ENCODE data around the gene VTI1A.
"Not testable (repeated sequence)": the region's sequence is repeated elsewhere in the genome, so short reads cannot be mapped to it uniquely, and the experiment has no call there.

The VTI1A gene

DNA sequence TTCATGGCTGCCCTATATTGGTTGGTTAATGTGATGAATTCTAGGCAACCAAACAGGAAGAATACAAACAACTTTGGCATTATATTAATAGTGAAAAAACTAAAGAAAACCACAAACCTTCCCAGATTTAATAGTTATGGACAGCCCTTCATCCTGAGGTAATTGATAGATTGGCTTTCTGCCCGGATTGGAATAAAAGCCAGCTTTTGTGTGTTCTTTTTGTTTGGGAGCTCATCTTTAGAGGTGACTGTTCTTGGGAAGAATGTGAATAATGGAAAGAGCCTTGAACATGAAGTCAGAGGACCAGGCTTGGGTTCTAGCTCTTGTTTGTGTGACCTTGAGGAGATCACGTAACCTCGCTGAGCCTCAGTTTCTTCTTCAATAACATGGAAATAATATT, 92.3 kb downstream of the VTI1A start:
- no peak for DNase-seq (ENCODE audit: low read depth in 1 of 2, low spot score in 1 of 2)

DNA sequence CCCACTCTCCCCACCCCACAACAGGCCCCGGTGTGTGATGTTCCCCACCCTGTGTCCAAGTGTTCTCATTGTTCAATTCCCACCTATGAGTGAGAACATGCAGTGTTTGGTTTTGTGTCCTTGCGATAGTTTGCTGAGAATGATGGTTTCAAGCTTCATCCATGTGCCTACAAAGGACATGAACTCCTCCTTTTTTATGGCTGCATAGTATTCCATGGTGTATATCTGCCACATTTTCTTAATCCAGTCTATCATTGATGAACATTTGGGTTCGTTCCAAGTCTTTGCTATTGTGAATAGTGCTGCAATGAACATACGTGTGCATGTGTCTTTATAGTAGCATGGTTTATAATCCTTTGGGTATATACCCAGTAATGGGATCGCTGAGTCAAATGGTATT, 95.8 kb downstream of the VTI1A start:
- DNase-seq (ENCODE audit: low read depth in 1 of 2, low spot score in 1 of 2), result not testable (repeated sequence)

DNA sequence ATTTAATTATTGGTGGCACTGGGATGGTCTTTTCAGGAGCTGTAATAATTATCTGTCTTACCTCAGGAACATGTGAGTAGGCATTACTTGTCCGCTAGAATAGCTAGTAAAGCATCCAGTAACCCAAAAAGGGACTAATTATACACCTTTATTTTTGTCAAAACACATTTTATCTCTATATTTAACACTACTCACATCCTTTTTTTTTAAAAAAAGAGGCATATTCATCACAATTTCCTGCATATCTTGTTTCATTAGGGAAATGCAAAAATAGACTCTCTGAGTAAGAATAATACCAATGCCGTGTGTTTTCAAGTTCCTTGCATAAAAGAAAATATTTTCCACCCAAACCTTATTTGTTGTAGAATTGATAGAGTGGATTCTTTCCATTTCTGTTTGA, 99.5 kb downstream of the VTI1A start:
- DNase-seq (ENCODE audit: low read depth in 1 of 2, low spot score in 1 of 2), result no peak

DNA sequence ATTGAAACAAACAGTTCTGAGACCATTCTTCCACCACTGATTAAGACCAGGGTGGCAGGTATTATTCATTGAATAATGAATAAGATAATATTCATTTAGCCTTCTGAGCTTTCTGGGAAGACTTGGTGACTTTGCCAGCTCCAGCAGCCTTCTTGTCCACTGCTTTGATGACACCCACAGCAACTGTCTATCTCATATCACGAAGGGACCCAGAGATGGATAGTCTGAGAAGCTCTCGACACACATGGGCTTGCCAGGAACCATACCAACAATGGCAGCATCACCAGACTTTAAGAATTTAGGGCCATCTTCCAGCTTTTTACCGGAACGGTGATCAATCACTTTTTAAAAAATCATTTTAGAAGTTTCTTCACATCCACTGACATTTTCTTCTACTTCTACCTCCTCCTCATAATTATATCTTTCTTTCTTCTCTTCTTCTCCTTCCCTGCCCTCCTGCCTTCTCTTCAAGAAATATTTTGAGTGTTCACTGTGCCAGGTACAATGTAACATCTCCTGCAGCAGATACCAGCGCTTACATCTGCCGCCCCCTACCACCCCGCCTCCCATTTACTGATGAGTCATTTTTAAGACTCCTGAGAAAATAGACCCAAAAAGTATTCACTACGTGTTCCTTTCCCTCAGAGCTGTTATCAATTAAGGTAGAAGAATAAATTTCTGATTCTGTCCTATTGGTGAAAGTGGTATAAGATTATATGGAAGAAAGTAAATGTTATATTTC, 101.7 kb downstream of the VTI1A start:
- no peak for DNase-seq (ENCODE audit: low read depth in 1 of 2, low spot score in 1 of 2)

DNA sequence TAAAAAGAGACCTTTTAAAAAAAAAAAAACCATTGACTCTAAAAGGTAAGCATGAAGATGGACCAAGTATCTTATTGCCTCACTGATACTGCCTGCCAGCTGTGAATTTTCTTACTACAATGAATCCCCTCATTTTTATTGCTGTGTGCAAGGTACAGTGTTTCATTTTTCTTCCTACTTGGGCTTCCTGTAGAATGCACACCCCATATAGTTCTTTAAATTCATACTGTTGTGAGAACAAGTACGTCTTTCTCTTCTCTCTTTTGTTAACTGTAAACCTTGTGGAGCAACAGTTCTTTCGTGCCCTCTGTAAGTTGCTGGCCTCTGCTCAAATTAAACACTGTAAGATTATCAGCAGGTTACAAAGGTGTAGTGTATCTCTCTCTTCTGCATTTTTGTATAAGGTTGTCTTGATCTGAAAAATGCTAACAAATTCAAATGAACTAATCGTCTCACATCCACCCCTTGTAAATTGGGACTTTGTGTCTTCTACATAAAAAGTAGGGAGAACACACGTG, 105.6 kb downstream of the VTI1A start:
- no peak for DNase-seq (ENCODE audit: low read depth in 1 of 2, low spot score in 1 of 2)

DNA sequence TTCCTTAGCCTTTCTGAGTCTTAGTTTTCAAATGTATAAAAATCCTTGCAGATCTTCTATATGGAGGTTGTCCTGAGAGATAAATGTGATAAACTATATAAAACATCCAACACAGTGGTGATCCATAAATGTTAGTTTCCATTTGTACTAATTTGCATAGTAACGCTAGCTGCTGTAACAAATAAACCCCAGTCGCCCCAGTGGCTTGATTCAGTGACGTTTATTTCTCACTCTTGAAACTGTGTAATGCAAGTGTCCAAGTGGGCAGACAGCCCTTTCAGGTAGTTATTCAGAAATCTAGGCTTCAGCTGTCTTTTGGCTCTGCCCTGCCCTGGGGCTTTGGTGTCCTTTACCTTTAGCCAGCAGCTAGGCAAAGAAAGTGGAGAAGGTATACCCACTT, 106.3 kb downstream of the VTI1A start:
- DNase-seq (ENCODE audit: low read depth in 1 of 2, low spot score in 1 of 2), result no peak

DNA sequence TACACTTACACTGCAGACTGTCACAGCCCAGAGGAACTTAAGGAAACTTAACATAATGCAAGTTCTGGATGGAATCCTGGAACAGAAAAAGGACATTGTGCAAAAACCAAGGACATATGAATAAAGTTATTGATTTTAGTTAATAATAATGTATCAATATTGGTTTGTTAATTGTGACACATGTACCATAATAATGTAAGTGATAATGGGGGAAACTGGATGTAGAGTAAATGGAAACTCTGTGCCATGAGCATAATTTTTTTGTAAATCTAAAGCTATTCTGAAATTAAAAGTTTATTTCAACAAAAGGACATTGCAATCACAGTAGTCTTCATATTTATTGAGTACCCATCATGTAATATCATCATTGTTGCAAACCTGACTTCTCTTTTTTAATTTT, 107.2 kb downstream of the VTI1A start:
- DNase-seq (ENCODE audit: low read depth in 1 of 2, low spot score in 1 of 2), result no peak

DNA sequence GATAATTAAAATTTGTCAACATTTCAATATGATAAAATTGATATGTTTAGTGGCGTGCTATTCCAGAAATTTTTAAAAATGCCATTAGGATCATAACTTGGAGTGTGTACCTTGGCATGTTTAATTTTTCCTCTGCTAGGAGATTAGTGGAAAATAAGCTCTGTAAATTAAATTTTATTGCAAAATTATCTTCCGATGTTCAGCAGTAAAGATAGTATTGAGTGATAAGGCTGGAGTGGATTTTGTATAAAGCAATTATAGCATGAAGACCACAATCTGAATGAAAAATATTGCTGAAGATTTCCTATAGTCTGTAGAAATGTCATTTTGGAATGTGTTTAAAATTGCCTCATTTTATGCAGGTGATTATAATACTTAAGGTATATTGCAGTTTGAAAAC, 110.2 kb downstream of the VTI1A start:
- DNase-seq (ENCODE audit: low read depth in 1 of 2, low spot score in 1 of 2), result no peak

DNA sequence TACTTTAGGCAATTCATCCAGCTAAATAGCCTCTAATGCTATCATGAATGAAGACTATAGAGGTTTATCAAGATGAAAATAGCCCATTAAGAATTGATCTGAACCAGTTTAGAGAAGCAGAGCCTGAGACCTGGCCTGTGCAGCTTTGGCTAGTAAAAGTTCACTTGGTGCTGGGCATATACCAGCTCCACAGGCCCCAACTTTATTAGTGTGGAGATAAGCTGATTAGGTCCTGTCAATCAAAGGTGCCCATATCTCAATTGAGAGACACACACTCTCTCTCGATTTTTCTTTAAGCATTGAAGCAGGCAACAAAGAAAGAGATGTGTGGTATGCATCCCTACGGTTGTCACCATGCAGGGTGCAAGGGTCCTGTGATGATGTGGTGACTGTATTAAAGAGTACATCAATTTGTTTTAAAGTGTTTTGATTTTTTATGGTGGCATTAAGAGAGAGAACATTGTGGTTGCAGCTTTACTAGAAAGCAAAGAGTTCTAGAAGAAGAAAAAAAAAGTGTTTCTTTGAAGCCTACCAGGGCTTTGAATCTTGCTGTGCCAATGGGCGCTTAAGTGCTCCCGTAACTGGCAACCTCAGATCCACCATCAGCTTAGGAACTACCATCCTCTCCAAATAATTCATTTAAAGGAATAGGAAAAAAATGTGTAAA, 111.6 kb downstream of the VTI1A start:
- DNase-seq (ENCODE audit: low read depth in 1 of 2, low spot score in 1 of 2), result no peak

DNA sequence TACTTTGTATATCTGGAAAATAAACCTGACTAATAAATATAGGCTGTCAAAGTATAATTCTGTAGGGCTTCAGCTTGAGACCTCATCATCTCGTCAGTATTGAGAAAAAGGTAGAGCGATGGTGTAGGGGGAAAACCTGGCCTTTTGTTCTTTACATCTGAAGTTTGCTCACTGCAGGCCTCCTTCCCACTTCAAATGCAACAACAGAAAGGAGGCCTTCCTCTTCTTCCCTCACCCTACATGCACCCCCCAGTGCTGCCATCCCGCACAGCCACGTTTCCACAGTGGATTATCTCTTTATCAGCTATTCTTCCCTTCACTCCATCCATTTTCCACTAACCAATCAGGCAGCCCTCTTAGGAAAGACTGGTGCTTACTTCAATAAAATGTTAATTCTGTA, 112.3 kb downstream of the VTI1A start:
- DNase-seq (ENCODE audit: low read depth in 1 of 2, low spot score in 1 of 2), result no peak

DNA sequence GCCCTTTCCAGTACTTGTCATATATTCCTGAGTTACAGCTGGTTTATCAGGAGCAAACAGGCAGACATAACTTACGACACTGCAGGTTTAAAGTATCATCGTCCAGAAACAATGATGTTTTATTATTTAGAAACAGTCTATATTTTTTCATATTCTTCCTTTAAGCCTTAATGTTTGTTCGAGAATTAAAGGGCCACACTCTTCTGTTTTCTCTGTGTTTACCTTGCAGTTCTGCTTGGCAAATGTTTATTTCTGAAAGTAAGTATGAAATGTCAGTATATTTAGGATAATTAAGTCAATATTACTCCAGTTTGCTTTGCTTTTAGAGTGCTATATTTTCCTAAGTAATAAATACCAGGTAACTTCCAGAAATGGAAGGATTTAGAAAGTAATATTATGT, 115.1 kb downstream of the VTI1A start:
- no peak for DNase-seq (ENCODE audit: low read depth in 1 of 2, low spot score in 1 of 2)

DNA sequence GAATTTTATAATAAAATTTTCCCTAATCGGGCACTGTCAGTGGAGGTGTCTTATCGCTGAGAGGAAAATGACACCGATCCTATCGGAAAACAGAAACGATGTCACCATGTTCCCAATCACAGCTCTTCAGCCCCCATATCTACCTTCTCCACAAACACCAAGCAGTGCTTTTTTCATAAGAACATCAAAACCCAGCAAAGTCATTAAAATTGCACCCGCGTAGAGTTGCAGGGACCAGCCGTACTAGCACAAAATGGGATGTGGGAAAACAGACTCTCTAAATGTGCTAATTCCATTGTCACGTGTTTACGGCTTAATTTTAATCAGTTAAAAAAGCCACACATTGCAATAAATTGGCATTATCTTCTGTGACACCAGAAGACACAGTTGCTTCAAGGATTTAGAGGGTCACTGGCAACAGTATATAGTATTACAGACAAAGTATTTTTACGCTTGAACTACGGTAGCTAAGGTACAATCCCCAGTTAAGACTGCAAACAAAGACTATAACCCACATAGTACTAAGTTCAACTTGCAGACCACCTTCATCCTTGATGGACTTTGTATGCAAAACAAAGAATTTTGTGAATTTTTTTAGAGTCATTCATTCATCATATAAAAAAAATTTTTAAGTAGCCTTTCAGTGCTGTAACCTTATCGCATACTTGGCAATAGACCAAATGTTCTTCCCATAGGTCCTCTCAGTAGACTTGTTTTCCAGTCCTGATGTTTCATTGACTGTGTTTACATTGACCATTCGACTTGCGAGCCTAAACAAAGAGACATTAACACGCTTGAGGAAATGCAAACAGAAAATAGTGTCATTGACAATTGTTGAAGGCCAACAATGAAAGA, 116.0 kb downstream of the VTI1A start:
- no peak for DNase-seq (ENCODE audit: low read depth in 1 of 2, low spot score in 1 of 2)

DNA sequence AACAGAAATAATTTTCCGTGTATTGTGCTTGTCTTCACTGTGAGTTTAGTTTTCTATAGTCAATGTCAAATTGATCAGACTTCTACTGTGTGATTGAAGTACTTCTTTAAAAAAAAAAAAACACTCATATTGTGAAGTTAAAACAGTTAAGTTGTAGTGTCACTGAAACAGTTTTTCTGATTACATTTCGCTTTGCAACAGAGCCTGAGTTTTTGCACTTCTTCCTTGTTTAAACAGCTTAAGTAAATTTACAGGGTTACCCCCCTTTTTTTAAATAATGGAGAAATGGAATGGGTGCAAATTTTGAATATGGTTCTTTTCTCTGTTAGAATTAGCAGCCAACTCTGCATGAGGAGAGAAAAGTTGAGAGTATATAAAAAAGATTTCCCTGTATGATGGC, 117.3 kb downstream of the VTI1A start:
- DNase-seq (ENCODE audit: low read depth in 1 of 2, low spot score in 1 of 2), result no peak

DNA sequence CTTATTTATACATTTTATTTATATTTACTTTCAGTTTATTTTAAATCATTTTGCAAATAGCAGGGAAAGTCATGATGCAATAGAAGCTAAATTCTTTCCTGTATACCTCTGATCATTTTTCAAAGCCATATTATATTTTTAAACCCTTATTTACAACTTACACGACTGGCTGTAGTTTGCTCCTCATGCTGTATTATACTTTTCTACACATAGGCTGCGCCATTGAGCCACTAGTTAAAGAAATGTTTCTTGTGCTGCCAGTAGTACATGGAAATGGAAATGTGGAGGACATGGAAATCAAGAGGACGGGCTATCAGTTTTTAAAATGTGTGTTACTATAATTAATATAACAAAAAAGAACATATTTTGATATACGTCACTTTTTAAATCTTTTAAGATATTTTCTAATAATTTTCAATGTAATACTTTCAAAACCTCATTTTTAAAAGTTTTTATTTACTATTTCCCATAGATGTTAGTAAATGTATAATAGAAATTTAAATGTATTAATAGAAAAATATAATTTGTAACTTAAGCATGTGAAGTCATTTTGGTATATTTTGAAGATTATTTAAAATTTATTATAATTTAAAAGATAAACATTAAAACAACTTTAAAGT, 118.5 kb downstream of the VTI1A start:
- DNase-seq (ENCODE audit: low read depth in 1 of 2, low spot score in 1 of 2), result no peak

DNA sequence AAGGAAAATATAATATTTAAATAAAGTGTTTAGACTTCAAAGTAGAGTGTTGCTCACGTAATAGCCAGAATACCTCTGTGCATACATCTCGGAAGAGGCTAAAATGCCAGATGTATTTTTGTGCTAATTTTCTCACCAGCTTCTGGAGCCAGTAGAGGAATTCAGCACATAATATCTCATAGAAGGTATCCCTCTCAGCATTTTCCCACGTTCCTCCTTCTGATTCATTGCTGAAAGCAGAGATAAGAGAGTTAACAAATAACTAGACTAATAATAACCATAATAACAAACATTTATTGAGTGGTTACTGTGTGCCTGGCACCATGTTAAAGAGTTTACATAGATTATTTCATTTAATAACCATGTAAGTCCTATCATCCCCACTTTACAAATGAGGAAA, 123.6 kb downstream of the VTI1A start:
- DNase-seq (ENCODE audit: low read depth in 1 of 2, low spot score in 1 of 2), result no peak

DNA sequence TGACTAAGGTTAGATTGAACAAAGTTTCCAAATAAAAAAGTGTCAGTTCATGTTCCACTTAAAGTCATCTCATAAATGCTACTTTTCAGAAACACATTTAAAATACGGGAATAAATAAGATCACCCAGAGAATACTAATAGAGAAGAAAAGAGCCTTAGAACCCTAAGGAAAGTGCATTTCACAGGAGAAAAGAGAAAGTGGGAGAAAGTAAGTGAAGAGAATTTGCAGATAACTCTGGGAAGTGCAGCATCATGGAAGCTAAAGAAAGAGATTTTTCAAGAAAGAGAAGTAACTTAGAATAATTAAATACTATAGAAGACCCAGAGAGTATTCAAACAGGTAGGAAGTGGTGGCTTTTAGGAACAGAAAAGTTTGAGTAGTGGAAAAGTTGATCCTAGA, 132.6 kb downstream of the VTI1A start:
- no peak for DNase-seq (ENCODE audit: low read depth in 1 of 2, low spot score in 1 of 2)

DNA sequence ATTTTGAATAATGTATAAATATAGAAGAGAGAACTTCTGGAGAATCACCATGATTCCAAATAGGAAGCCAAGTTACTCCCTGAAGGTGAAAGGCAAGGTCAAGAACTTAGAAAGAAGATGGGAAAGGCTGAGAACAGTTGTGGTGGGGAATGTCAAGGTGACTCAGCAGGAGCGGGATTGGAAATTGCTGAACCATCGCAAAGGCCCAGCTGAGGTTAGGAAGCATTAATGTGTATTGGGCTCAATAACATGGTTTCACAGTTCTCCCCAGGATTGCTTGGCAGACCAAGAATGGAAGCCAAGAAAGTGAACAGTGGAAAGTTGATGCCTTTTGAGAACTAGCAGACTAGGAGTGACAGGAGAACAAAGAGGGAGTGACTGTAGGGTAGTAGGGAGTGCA, 133.3 kb downstream of the VTI1A start:
- no peak for DNase-seq (ENCODE audit: low read depth in 1 of 2, low spot score in 1 of 2)

DNA sequence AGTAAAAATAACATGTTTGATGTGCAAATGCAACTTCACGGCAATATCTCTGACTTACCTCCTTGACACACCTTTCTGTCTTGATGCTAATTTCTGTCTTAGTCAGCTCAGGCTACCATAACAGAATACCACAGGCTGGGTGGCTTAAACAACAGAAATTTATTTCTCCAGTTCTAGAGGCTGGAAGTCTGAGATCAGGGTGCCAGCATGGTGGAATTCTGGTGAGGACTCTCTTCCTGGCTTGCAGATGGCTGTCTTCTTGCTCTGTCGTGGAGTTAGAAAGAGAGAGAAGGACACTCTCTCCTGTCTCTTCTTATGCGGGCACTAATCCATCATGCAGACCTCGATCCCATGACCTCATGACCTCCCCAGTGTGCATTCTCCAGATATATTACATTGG, 134.9 kb downstream of the VTI1A start:
- DNase-seq (ENCODE audit: low read depth in 1 of 2, low spot score in 1 of 2), result no peak

DNA sequence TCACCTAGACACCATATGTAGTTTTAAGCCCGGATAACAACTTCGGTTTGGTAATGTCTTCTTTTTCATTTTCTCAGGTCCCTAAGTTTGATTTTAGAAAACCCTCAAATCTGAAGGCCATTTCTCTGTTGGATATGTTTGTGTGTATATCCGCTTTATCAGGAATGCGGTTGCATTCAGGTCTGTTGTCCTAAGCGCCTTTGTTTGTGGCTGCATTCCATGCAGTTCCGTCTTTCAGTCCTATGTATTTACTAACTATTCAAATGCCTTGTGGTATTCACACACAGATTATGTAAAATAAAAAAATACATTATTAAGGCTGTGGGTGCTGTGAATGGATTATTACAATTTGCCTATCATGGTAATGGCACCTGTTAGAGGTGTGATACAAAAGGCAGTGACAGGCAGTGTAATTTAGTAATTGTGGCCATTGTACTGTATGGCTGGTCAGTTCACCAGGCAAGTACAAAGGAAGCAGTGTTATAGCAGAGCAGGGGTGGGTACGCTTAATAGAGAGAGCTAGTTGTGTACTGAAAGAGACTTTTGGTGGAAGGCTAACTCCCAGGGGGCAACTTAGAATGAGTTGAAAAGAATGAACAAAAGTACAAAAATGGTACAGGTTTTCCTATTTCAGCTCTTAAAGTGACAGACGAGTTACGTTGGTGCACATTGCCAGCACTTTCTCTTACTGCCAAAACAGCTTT, 136.4 kb downstream of the VTI1A start:
- DNase-seq (ENCODE audit: low read depth in 1 of 2, low spot score in 1 of 2), result no peak

DNA sequence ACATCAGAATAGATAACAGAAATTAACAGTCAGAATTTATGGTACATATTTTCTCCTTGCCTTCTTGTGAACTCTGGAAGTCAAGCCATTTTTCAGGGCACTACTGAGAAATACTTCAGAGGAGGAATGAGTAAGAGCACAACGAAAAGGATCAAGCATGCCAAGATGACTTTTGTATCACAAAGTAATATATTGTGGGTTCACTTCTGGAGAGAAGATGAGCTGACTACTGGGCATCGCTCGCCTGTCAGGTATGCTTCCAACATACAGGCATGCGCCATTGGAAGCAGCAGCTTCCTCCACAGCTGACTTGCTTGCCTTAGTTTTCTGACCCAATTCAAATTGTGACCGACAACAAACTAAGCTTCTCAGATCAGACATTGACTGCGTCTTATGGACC, 137.3 kb downstream of the VTI1A start:
- DNase-seq (ENCODE audit: low read depth in 1 of 2, low spot score in 1 of 2), result no peak

DNA sequence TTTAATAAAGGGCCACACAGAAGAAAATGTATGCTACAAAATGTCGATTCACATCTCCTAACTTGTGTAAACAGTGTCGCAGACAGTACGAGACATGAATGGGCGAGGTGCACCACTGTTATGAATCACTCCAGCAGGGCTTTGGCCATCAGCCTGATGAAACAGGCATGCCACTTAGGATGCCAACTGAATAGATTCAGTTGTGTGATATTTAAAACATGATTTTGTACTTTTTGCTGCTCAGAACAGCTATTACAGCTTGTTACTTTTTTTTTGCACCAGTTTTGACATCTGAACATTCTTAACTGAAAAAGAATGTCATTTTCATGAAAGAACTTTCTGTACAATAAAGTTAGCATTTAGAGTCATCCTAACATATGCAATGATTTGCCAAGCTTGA, 138.1 kb downstream of the VTI1A start:
- no peak for DNase-seq (ENCODE audit: low read depth in 1 of 2, low spot score in 1 of 2)

All from activated CD4-positive, alpha-beta T cell treated with anti-CD3 and anti-CD28 coated beads, Interleukin-2, amount 50 U/mL, for 24 hours (primary cell).